H1 (cell line): ENCODE results near the gene WEE1.

Source experiments
- ASH2L ChIP-seq: fragments of 200-600, 300-600 bp; sonication (generic); IDR thresholded peaks from one replicate; pipeline ENCODE4 v1.7.1; 2017; ENCODE audit warnings: low read length
- BCL11A ChIP-seq, 2 experiments: IDR thresholded peaks; one replicate each; pipeline ENCODE4 v1.6.1; 2011; ENCODE audit warnings: low read depth in 2 of 2, low read length in 2 of 2, mild to moderate bottlenecking in 2 of 2
- CBX5 ChIP-seq: fragments of 300-800, 300-1000 bp; sonication (generic); IDR thresholded peaks from 2 replicates; pipeline ENCODE4 v1.7.1; 2016; ENCODE audit warnings: antibody characterized with exemption, low read length, low read depth
- EZH2 ChIP-seq: fragments of 200-600 bp; sonication (generic); IDR thresholded peaks from 2 replicates; pipeline ENCODE4 v1.7.1; 2012; ENCODE audit warnings: low read depth, mild to moderate bottlenecking, moderate library complexity, low read length, inconsistent platforms; ENCODE audit not compliant: severe bottlenecking
- GABPA ChIP-seq: IDR thresholded peaks from 2 replicates; pipeline ENCODE4 v1.6.1; 2011; ENCODE audit warnings: mild to moderate bottlenecking, low read length, moderate library complexity, borderline replicate concordance; ENCODE audit not compliant: insufficient read depth
- GTF2F1 ChIP-seq: IDR thresholded peaks from 2 replicates; pipeline ENCODE4 v1.6.1; 2012; ENCODE audit warnings: low read depth, low read length, improper control_type of control experiment, borderline replicate concordance
- HDAC6 ChIP-seq: IDR thresholded peaks from one replicate; pipeline ENCODE4 v1.7.1; 2012; ENCODE audit warnings: low read depth, mild to moderate bottlenecking, inconsistent platforms, low read length, moderate library complexity
- POLR2A ChIP-seq, 2 experiments: IDR thresholded peaks; 1 replicate in 1 of 2; 2 replicates in 1 of 2; pipeline ENCODE4 v1.6.1; 2011; ENCODE audit warnings: low read depth in 2 of 2, low read length in 2 of 2, mild to moderate bottlenecking in 2 of 2; ENCODE audit errors: control extremely low read depth in 1 of 2
- POLR2AphosphoS5 ChIP-seq: IDR thresholded peaks from 2 replicates; pipeline ENCODE4 v1.6.1; 2011; ENCODE audit warnings: low read depth, low read length
- TAF1 ChIP-seq: IDR thresholded peaks from 2 replicates; pipeline ENCODE4 v1.6.1; 2011; ENCODE audit warnings: mild to moderate bottlenecking, low read depth, low read length
- YY1 ChIP-seq: IDR thresholded peaks from 2 replicates; pipeline ENCODE4 v1.6.1; 2011; ENCODE audit warnings: low read depth, mild to moderate bottlenecking, low read length
- ZNF274 ChIP-seq: IDR thresholded peaks from 2 replicates; pipeline ENCODE4 v1.7.0; 2012; ENCODE audit warnings: low read length, borderline replicate concordance; ENCODE audit errors: extremely low read depth
- TF ChIP-seq, protein P1 (sequence below), 3 experiments: IDR thresholded peaks; 1 replicate in 2 of 3; 2 replicates in 1 of 3; pipeline versions ENCODE4 v1.5.1 to v1.6.1; 2011; ENCODE audit warnings: low read length in 3 of 3, mild to moderate bottlenecking in 3 of 3, inconsistent platforms in 2 of 3, low read depth in 1 of 3, moderate library complexity in 1 of 3; ENCODE audit not compliant: insufficient read depth in 1 of 3; ENCODE audit errors: control extremely low read depth in 1 of 3
- TF ChIP-seq, protein P2 (sequence below): IDR thresholded peaks from 2 replicates; pipeline ENCODE4 v1.6.1; 2012; ENCODE audit warnings: inconsistent platforms

DNA sequence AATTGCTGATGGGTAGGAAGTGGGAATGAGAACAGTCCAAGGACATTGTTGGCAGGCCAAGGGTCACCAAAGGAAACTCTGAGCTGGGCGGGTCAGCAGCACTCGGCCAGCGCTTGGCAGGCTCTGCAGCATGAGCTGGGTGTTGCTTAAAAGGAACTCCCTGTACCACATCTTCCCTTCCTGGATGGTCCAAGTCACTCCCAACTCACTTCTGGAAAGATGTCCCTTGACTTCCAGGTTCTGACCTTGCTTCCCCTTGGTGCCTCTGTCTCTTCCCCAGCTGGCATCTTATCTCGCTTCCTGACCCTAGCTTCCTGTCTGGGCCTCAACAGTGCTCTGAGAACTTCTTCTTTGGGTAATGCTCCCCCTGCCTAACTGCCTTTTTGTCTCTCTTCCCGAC lies 65.6 kb downstream of the WEE1 start:
- TF ChIP-seq EZH2 (no peak), CBX5 (no peak), YY1 (no peak), ASH2L (no peak), BCL11A (IDR thresholded peaks at IDR 0.05; ENCODE audit: low read depth in 2 of 2, low read length in 2 of 2) (no peak), ZNF274 (no peak), GTF2F1 (no peak), POLR2AphosphoS5 (no peak), POLR2A (IDR thresholded peaks at IDR 0.05; ENCODE audit: control extremely low read depth in 1 of 2, low read depth in 2 of 2, low read length in 2 of 2) (no peak), HDAC6 (no peak), TAF1 (no peak), GABPA (no peak)
- TF ChIP-seq, protein P1, sequence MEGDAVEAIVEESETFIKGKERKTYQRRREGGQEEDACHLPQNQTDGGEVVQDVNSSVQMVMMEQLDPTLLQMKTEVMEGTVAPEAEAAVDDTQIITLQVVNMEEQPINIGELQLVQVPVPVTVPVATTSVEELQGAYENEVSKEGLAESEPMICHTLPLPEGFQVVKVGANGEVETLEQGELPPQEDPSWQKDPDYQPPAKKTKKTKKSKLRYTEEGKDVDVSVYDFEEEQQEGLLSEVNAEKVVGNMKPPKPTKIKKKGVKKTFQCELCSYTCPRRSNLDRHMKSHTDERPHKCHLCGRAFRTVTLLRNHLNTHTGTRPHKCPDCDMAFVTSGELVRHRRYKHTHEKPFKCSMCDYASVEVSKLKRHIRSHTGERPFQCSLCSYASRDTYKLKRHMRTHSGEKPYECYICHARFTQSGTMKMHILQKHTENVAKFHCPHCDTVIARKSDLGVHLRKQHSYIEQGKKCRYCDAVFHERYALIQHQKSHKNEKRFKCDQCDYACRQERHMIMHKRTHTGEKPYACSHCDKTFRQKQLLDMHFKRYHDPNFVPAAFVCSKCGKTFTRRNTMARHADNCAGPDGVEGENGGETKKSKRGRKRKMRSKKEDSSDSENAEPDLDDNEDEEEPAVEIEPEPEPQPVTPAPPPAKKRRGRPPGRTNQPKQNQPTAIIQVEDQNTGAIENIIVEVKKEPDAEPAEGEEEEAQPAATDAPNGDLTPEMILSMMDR (IDR thresholded peaks at IDR 0.05; ENCODE audit: control extremely low read depth in 1 of 3, insufficient read depth in 1 of 3, low read depth in 1 of 3, low read length in 3 of 3), result no peak
- TF ChIP-seq, protein P2, sequence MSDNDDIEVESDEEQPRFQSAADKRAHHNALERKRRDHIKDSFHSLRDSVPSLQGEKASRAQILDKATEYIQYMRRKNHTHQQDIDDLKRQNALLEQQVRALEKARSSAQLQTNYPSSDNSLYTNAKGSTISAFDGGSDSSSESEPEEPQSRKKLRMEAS, result no peak
